ENCODE data around the gene KCNH5.

KCNH5 gene

GRCh38 chr14:62939970-62940369 is 105.3 kb downstream of the KCNH5 start:
- no peak for DNase-seq (ENCODE audit: extremely low spot score)
- TF ChIP-seq FOXK2 (IDR thresholded peaks at IDR 0.05) (no peak), ZNF384 (IDR thresholded peaks at IDR 0.05) (no peak), ARNT (IDR thresholded peaks at IDR 0.05) (no peak), TARDBP (IDR thresholded peaks at IDR 0.05) (no peak), CTBP1 (IDR thresholded peaks at IDR 0.05; ENCODE audit: borderline replicate concordance) (no peak), PKNOX1 (IDR thresholded peaks at IDR 0.05) (no peak), HDGF (IDR thresholded peaks at IDR 0.05; ENCODE audit: borderline replicate concordance) (no peak), SUZ12 (IDR thresholded peaks at IDR 0.05) (no peak), LEF1 (IDR thresholded peaks at IDR 0.05; ENCODE audit: borderline replicate concordance) (no peak), ELF4 (IDR thresholded peaks at IDR 0.05) (no peak), SP1 (IDR thresholded peaks at IDR 0.05) (no peak), L3MBTL2 (conservative IDR thresholded peaks at IDR 0.05) (no peak), FOXM1 (IDR thresholded peaks at IDR 0.05; ENCODE audit: borderline replicate concordance) (no peak), NFRKB (IDR thresholded peaks at IDR 0.05) (no peak)
- POLR2A ChIA-PET, result no interaction called here
- CTCF ChIA-PET, result no interaction called here

DNA sequence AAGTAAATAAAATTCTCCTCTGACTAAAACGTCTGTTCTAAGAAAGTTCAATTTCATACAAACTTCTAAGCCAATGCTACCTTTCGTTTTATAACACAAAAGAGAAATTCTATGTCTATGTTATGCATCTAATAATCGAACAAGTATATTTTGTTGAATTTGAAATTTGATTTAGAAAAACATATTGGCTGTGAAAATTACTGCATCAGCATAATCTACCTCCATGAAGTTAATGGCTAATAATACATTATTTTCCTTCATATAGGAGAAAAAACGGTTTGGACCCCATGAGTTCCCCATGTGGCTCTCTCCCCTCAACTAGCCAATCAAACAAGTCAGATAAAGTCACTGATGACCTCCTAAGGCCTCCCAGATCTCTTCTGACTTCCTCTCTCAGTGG is 106.5 kb downstream of the KCNH5 start:
- ChIA-PET CTCF (no interaction called here), POLR2A (no interaction called here)
- no peak for DNase-seq (ENCODE audit: extremely low spot score)
- TF ChIP-seq ARNT (IDR thresholded peaks at IDR 0.05) (no peak), ELF4 (IDR thresholded peaks at IDR 0.05) (no peak), FOXA1 (IDR thresholded peaks at IDR 0.05) (no peak), CTBP1 (IDR thresholded peaks at IDR 0.05; ENCODE audit: borderline replicate concordance) (no peak), LEF1 (IDR thresholded peaks at IDR 0.05; ENCODE audit: borderline replicate concordance) (no peak), ZNF384 (IDR thresholded peaks at IDR 0.05) (no peak), SUZ12 (IDR thresholded peaks at IDR 0.05) (no peak)

- ChIA-PET CTCF (no interaction called here), POLR2A (no interaction called here)
- no peak for DNase-seq (ENCODE audit: extremely low spot score)
- TF ChIP-seq SUZ12 (IDR thresholded peaks at IDR 0.05), result no peak
- TF ChIP-seq PKNOX1 (IDR thresholded peaks at IDR 0.05), result no peak
- no peak for TF ChIP-seq FOXM1 (IDR thresholded peaks at IDR 0.05; ENCODE audit: borderline replicate concordance)
- no peak for TF ChIP-seq NFRKB (IDR thresholded peaks at IDR 0.05)
Measured at GRCh38 chr14:62934439-62934838, 110.8 kb downstream of the KCNH5 start.

DNA sequence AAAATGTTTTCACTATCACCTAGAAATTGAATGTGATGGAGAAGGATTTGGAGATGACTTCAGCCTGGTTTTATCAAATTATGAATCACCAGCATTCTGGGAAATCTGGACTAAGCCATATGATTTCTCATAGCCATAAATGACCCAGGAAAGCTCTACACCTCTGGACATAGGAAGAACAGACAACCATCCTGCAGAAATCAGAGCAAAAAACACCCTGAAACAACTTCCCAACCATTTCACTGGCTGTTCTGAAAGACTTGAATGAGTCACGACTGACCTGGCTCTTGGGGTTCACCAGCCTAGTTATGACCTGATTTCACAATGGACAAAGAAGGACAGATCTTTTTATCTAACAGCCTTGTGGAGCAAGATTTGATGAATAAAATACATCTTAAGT is 123.8 kb downstream of the KCNH5 start:
- CTCF ChIA-PET, result no interaction called here
- TF ChIP-seq CTBP1 (IDR thresholded peaks at IDR 0.05; ENCODE audit: borderline replicate concordance) (no peak), NFRKB (IDR thresholded peaks at IDR 0.05) (no peak), TARDBP (IDR thresholded peaks at IDR 0.05) (no peak), SP1 (IDR thresholded peaks at IDR 0.05) (no peak), SUZ12 (IDR thresholded peaks at IDR 0.05) (no peak), BHLHE40 (IDR thresholded peaks at IDR 0.05; ENCODE audit: borderline replicate concordance) (no peak), ARNT (IDR thresholded peaks at IDR 0.05) (no peak), ZNF384 (IDR thresholded peaks at IDR 0.05) (no peak), FOXK2 (IDR thresholded peaks at IDR 0.05) (no peak), FOXA1 (IDR thresholded peaks at IDR 0.05) (no peak), LEF1 (IDR thresholded peaks at IDR 0.05; ENCODE audit: borderline replicate concordance) (no peak), PKNOX1 (IDR thresholded peaks at IDR 0.05) (no peak), HDGF (IDR thresholded peaks at IDR 0.05; ENCODE audit: borderline replicate concordance) (no peak), ELF4 (IDR thresholded peaks at IDR 0.05) (no peak), L3MBTL2 (conservative IDR thresholded peaks at IDR 0.05) (no peak), FOXM1 (IDR thresholded peaks at IDR 0.05; ENCODE audit: borderline replicate concordance) (no peak)
- POLR2A ChIA-PET, result no interaction called here
- DNase-seq (ENCODE audit: extremely low spot score), result no peak

- POLR2A ChIA-PET, result no interaction called here
- no peak for TF ChIP-seq L3MBTL2 (conservative IDR thresholded peaks at IDR 0.05)
- TF ChIP-seq PKNOX1 (IDR thresholded peaks at IDR 0.05), result no peak
- no peak for TF ChIP-seq FOXK2 (IDR thresholded peaks at IDR 0.05)
- no peak for TF ChIP-seq CTBP1 (IDR thresholded peaks at IDR 0.05; ENCODE audit: borderline replicate concordance)
- no peak for TF ChIP-seq HDGF (IDR thresholded peaks at IDR 0.05; ENCODE audit: borderline replicate concordance)
- TF ChIP-seq ARNT (IDR thresholded peaks at IDR 0.05), result no peak
- TF ChIP-seq FOXM1 (IDR thresholded peaks at IDR 0.05; ENCODE audit: borderline replicate concordance), result no peak
- no peak for TF ChIP-seq SUZ12 (IDR thresholded peaks at IDR 0.05)
- no peak for TF ChIP-seq BHLHE40 (IDR thresholded peaks at IDR 0.05; ENCODE audit: borderline replicate concordance)
- no peak for TF ChIP-seq TARDBP (IDR thresholded peaks at IDR 0.05)
- CTCF ChIA-PET, result no interaction called here
- no peak for DNase-seq (ENCODE audit: extremely low spot score)
Measured at GRCh38 chr14:62916551-62916950, 128.7 kb downstream of the KCNH5 start.

- no peak for TF ChIP-seq FOXM1 (IDR thresholded peaks at IDR 0.05; ENCODE audit: borderline replicate concordance)
- TF ChIP-seq ARNT (IDR thresholded peaks at IDR 0.05), result no peak
- no peak for TF ChIP-seq SP1 (IDR thresholded peaks at IDR 0.05)
- TF ChIP-seq L3MBTL2 (conservative IDR thresholded peaks at IDR 0.05), result no peak
- no peak for TF ChIP-seq LEF1 (IDR thresholded peaks at IDR 0.05; ENCODE audit: borderline replicate concordance)
- TF ChIP-seq ELF4 (IDR thresholded peaks at IDR 0.05), result no peak
- TF ChIP-seq ZNF384 (IDR thresholded peaks at IDR 0.05), result no peak
- TF ChIP-seq SUZ12 (IDR thresholded peaks at IDR 0.05), result no peak
- no peak for TF ChIP-seq PKNOX1 (IDR thresholded peaks at IDR 0.05)
- no peak for TF ChIP-seq TARDBP (IDR thresholded peaks at IDR 0.05)
- no peak for TF ChIP-seq BHLHE40 (IDR thresholded peaks at IDR 0.05; ENCODE audit: borderline replicate concordance)
- no peak for DNase-seq (ENCODE audit: extremely low spot score)
- POLR2A ChIA-PET, result no interaction called here
- CTCF ChIA-PET, result no interaction called here
Measured at GRCh38 chr14:62914873-62915272, 130.4 kb downstream of the KCNH5 start.

All from HEK293T (cell line).